HG03469 (cell line): Measurements from ENCODE around the gene BHLHE23.

Experiments used
- ATAC-seq: cut with Tn5 transposase; IDR thresholded peaks from one replicate; pipeline ENCODE4 v1.9.1; 2021; ENCODE audit warnings: mild to moderate bottlenecking, moderate library complexity, moderate number of reproducible peaks; ENCODE audit not compliant: unreplicated experiment

BHLHE23 gene

GRCh38 chr20:63006540-63007359, at the start of gene BHLHE23:
BHLHE23 (minus strand) TSS chr20:63006964; CDS start chr20:63006774, 190 bp downstream.
- no peak for ATAC-seq

DNA sequence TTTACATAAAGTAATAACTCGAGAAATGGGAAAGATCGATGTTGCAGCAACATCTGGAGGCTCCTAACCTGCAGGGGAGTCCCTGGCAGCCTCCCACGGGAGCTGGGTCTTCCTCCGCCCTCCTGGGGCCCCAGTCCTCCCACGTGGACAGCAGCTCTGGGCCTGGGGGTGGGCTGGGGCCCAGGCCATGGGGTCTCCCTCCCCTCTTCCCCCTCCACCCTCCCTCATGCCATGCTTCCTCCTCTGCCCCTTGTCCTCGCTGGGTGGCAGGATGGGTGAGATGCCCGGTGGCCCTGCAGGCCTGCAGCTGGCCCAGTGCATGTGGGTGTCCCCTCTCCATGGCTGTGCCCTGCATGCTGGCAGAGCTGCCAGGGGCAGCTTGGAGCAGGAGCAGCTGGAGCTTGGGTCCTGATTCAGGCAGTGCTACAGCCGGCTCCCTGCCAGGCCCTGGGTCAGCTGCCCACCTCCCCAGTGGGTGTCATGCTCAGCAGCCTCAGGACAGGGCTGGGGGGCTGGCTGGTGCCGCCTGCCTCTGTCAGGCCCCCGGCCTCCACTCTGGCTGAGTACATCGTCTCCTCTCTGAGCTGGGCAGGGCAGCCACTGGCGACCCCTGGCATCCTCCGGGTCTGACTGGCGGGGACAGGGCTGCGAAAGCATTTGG, 48.9 kb upstream of the BHLHE23 start:
- ATAC-seq: no peak

DNA sequence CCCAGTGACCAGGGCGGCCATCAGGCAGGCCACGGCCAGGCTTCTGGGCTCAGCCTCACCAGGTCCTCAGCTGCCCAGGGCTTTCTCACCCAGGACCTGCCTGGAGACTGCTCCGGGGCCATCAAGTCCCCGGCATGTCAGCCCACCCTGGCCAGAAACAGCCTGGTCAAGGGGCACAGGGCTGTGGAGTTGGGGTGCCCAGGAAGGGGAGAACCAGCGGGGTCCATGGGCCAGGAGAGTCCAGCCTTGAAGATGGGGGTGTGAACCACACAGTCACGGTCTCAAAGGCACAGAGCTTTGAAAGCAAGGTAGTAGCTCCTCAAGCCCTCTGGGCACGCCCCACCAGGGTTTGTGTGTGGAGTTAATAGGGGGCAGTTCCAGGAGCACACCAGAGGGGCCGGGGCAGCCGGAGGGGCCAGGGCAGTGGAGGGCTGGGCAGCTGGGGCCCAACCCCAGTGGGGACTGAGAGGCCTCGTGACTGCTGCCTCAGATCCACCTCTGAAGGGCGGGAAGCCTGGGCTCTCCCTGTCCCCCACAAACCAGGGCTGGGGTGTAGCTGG, 48.0 kb upstream of the BHLHE23 start:
- no peak for ATAC-seq

GRCh38 chr20:63054103-63054474, 47.3 kb upstream of the BHLHE23 start:
- no peak for ATAC-seq

GRCh38 chr20:63053432-63054102, 46.8 kb upstream of the BHLHE23 start:
- no peak for ATAC-seq

GRCh38 chr20:63052571-63053431, 46.0 kb upstream of the BHLHE23 start:
- ATAC-seq: no peak

- no peak for ATAC-seq
These were observed 45.1 kb upstream of the BHLHE23 start for GRCh38 chr20:63051911-63052310.

GRCh38 chr20:63051186-63051860, 44.6 kb upstream of the BHLHE23 start:
- ATAC-seq: no peak

DNA sequence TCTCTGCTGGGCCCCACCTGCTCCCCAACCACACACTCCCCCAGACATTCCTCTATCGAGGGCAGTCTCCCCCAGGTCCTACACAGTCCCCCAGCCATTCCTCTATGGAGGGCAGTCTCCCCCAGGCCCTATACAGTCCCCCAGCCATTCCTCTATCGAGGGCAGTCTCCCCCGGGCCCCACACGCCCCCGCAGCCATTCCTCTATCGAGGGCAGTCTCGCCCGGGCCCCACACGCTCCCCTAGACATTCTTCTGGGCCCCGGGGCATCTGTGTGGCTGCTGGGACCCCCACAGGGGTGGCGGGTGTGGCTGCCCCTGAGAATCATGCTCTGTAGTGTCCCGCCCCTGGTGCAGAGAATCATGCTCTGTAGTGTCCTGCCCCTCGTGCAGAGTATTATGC, 43.6 kb upstream of the BHLHE23 start:
- ATAC-seq: no peak

DNA sequence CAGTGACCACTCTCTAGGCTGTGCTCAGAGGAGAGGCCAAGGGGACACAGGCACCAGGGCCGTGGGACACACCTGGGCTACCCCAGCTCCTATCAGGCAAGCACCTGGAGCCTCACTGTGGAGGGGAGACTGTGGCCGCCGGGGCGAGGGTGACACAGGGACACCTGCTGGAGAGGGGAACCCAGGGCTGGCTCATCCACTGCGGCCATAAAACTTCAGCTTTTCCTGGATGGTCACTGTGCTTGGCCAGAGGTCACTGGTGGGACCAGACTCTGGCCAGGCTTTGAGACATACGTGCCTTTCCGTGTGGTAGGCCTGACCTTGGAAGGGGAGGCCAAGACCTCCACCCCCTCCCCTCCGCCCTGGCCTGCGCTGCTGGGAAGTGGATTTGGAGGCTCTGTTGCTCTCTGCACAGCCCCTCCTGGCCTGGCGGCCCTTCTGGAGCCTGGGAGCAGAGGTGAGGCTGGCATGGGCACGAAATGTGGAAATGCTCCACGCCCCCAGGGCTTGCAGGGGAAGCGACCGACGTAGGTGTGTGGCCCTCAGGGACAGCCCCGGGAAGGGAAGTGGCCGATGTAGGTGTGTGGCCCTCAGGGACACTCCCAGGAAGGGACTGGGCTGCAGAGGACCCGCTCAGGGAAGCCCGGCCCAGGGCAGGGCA, 42.9 kb upstream of the BHLHE23 start:
- no peak for ATAC-seq

DNA sequence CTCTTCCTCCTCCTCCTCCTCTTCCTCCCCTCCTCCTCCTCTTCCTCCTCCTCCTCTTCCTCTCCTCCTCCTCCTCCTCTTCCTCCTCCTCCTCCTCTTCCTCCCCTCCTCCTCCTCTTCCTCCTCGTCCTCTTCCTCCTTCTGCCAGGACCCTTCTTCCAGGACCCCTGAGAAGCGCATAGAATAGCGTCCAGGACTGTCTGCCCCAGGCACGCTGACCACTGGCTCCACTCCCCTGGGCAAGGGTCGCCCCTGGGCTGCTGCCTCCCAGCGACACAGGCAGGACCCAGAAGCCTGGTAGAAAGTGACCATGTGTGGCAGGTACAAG, 42.4 kb upstream of the BHLHE23 start:
- ATAC-seq: no peak

DNA sequence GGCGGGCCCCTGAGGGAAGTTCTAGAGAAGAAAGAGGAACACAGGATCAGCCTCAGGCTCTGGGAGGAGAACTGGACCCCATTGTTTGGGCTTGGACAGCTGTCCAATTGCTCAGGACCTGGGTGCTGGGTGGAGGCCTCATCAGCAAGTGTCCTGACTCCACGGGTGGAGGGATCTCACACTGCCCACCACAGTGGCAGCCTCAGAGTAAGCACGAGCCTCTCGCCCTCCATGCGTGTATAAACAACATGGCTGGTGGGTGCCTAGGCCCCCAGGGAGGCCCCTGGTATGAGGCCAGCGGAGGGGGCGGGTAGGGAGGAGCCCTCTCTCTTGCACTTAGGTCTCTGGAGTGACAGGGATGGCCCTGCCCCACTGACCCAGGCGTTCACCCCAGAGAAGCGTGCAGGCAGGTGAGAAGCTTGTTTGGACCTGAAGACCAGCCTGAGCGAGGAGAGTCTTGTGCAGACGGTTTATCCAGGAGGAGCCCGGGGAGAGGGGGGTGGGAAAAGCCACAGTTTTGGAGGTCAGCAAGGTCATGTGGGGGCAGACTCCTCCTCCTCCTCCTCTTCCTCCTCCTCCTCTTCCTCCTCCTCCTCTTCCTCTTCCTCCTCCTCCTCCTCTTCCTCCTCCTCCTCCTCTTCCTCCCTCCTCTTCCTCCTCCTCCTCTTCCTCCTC, 41.9 kb upstream of the BHLHE23 start:
- no peak for ATAC-seq

- no peak for ATAC-seq
These were observed 41.2 kb upstream of the BHLHE23 start for GRCh38 chr20:63047946-63048345.

DNA sequence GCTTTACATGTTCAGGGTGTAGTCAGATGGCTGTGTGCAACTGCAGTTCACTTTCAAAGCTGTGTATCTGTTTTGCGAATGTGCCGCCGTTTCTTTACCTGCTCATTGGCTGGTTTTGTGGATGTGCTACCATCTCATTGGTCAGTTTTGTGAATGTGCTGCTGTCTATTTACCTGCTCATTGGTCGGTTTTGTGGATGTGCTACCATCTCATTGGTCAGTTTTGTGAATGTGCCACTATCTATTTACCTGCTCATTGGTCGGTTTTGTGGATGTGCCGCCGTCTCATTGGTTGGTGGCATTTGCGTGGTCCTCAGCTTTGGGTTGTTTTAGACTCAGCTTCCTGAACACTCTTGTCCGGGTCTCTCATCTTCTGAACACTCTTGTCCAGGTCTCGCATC, 40.5 kb upstream of the BHLHE23 start:
- no peak for ATAC-seq

DNA sequence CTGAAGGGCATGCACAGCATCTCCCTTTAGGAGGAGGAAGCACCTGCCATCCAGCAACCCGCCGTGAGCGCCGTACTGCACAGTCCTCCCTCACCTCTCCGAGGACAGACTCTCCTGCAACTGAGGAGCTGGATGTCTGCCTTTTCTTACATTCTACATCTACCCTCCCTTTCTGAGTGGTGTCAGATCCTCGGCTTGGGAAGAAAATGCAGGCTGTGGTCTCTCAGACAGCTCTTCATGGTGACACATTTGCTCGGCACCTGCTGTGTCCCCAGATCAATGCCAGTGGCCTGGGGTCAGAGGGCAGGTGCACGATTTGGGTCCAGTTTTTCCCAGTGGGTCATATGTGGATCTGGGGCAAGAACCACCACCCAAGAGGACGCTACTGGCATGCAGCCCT, 40.1 kb upstream of the BHLHE23 start:
- no peak for ATAC-seq

DNA sequence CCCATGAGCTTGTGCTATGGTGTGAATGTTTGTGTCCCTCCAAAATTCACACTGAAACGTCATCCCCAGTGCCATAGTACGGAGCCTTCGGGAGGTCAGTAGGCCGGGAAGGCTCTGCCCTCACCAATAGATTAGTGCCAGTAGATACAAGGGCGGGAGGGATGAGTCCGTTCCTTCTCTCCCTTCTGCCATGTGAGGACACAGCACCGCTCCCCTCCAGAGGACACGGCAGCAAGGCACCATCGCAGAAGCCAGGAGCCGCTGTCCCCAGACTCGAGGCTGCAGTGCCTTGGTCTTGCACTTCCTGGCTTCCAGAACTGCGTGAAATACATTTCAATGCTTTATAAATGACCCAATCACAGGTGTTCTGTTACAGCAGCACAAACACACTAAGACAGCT, 39.2 kb upstream of the BHLHE23 start:
- no peak for ATAC-seq

GRCh38 chr20:63045401-63045800, 38.6 kb upstream of the BHLHE23 start:
- no peak for ATAC-seq

DNA sequence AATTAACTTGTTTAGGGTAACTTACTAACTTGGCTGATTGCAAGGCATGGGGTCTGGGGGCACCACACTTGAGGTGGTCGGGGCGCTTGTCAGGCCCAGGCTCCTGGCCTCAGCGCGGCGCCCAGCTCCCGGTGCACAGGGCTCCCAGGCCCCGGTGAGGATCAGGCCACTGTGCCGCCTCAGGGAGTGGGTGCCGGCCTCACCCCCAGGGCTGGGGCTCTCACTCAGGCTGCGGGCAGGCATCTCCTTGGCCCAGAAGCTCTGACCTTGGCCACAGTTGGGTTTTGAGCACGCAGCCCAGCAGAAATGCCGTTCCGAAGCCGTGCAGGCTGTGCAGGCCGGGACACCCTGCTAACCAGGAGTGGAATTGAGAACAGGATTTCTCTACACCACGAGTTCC, 37.8 kb upstream of the BHLHE23 start:
- no peak for ATAC-seq

GRCh38 chr20:63044204-63044600, 37.4 kb upstream of the BHLHE23 start:
- ATAC-seq: no peak
